Measurements from ENCODE around the gene HOXC5.
"Not testable (repeated sequence)": the region's sequence is repeated elsewhere in the genome, so short reads cannot be mapped to it uniquely, and the experiment has no call there.

Gene HOXC5

DNA sequence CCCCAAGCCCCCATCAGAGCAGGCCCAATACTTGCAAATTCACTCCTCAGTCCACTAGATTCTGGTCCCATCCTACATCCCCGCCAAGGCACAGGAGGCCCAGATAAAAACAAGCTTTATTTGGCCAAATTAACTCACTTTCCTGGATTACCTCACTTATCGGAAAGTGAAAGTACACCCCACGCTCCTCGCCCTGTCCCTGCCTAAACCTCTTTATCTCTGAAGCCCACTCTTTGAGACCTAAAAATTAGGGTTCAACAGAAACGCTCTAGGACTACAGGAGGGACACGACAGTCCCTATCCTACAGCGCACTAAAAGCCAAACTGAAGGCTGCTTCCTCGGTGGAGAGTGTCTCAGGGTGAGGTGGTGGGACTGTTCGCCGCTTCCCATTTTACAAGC, 45.0 kb downstream of the HOXC5 start:
- not testable (repeated sequence) for DNase-seq

DNA sequence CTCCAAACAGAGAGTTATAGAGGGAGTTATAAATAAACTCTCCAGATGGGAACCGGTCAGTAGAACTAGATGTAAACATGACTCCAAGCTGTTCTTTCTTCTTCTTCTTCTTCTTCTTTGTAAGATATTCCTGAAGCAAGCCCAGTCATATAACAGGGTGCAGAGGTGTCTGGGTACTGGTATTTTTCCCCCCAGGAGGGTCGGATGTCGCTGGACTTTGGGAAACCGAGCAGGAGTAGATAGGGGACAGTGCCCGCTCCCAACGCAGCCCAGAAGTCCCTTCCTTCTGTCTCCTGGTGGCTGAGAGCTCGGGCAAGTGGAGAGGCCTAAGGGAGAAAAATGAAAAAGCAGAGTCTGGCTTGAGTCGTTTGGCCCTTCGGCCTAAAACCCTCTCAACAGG, 46.3 kb downstream of the HOXC5 start:
- not testable (repeated sequence) for DNase-seq

DNA sequence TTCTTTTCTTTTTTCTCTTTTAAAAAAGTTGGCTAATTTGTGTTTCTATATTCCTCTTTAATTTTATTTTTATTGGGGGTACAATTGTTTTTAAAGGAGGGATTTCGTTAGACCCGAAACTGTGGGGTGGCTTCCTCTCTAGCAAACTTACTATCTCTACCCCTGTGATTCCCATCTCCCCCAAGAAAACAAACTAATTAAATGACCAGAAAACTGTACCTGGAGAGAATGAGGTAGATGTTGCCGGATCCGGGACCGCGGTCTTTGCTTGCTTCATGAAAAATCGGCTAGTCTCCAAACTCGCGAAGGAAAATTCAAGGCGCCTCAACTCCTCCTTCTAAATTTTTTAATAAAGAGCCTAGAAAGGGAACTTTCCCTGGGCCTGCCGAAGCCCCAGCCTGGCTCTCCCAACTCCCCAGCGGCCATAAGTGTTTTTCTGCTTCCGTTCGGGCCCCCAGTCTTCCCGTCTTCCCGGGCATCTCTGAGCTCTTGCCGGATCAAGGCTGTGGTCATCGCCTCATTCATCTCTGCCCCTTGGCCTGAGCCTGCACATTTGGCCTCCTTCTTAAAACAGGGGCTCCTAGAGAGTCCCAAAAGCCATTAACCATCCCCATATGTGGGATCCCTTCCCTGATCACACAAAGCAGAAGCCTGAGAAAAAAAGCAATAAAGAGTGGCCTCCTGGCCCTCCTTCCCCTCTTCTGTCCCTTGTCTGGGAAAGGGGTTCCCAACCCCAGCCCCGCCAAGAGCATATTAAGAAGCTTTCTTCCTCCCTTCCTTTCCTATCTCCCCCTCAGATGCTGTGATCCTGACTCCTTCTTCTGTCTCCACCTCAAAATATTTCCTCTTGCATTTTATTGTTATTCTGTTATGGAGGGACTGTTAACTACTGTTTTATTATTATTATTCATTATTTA, 47.4 kb downstream of the HOXC5 start:
- DNase-seq = not testable (repeated sequence)

DNA sequence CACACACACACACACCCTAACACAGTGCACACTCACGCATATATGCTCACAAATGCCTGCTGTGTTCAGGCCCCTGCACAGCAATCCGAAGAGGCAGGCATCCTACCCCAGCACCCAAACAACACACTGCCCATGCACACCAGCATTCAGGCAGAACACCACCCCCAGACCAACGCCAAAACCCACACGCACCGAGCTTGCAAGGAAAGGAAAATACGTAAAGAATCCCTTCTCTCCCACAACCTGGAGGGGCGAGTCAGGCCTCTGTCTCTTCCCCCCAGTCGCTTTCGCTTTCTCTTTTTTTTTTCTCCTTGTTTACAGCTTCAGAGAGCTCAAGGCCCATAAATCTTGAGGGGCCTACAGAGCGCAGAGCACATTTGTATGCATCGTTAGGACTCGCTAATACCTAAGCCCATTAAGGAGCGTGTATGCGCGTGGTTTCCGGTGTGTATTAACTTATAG, 48.2 kb downstream of the HOXC5 start:
- not testable (repeated sequence) for DNase-seq

DNA sequence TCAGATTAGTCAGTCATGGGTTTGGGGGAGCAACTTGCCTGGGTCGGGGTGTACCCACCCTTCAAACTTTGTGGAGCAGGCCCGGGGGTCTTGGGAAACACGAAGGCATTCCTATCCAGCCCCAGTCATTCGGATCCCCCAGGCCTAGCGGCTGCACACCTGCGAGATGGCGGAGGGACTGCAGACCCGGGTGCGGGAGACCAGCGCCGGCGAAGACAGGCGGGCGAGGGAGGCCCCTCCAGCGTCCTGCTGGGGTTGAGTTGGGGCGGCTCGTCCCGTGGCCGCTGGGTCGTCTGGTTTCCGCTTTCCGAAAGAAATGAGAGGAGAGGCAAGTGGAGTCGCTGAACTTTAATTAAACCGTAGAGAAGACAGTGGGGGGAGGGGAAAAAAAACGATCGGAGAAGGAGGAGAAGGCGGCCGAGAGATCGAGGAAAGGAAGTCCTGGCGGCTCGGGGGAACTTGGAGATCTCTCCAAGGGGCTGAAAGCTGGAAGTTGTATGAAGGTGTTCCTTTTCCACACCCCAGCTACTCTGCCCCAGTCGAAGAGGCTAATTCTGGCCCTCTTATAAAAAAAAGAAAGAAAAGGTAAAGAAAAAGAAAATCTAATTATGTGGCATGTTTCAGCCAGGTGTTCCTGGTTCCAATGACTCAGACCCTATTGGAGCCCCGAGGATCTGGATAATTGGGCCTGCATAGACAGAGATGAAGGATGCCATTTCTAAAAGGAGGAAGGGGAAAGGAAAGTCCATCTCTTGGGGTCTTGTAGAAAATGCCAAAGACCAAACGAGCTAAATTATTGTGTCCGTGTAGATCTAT, 48.9 kb downstream of the HOXC5 start:
- not testable (repeated sequence) for DNase-seq

DNA sequence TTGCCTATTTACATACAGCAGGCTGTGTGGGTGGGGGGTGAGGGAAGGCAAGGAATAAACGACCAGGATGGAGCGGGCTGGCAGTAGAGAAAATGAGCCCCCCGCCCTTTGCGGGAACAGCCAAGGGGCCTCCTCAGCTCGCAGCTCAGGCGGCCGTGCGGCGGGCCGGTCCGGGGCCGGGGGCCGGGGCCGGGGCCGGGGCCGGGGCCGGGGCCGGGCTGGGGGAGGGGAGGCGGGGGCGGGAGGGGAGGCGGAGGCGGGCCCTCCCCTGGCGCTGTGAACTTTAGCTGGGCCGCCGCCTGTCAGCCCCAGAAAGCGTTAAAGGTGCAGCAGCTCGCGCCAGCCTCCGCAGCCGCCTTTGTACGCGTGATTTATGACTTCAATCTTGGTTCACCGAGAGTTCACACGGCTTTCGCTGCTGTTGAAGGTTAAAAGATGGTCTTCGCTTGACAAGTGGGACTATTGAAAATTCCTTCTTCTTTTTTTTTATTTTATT, 49.6 kb downstream of the HOXC5 start:
- DNase-seq = no peak

Measured in EL (cell line).